Suprapubic skin (tissue), 4 donors: Measurements from ENCODE around the gene RAB3IP.

Experiments
- CTCF ChIP-seq, 2 donors: fragments of 200-600 bp in 1 of 2; fragments of 450-650 bp in 1 of 2; sonication (generic) in 1 of 2; IDR thresholded peaks; one replicate each; pipeline ENCODE4 v1.5.1; 2016 to 2019; ENCODE audit warnings: antibody characterized with exemption in 2 of 2, mild to moderate bottlenecking in 1 of 2, moderate library complexity in 1 of 2
- EP300 ChIP-seq: sonication (generic); formaldehyde crosslinking; IDR thresholded peaks from one replicate; pipeline ENCODE4 v1.6.1; 2017; ENCODE audit warnings: antibody characterized with exemption
- POLR2A ChIP-seq, 2 donors: fragments of 450-650 bp; IDR thresholded peaks; one replicate each; pipeline ENCODE4 v1.6.1; 2017; ENCODE audit warnings: antibody characterized with exemption in 2 of 2, mild to moderate bottlenecking in 2 of 2, moderate library complexity in 2 of 2
- POLR2AphosphoS5 ChIP-seq, 3 donors: sonication (generic); formaldehyde crosslinking; IDR thresholded peaks; one replicate each; pipeline ENCODE4 v1.6.1; 2017; ENCODE audit warnings: antibody characterized with exemption in 3 of 3

DNA sequence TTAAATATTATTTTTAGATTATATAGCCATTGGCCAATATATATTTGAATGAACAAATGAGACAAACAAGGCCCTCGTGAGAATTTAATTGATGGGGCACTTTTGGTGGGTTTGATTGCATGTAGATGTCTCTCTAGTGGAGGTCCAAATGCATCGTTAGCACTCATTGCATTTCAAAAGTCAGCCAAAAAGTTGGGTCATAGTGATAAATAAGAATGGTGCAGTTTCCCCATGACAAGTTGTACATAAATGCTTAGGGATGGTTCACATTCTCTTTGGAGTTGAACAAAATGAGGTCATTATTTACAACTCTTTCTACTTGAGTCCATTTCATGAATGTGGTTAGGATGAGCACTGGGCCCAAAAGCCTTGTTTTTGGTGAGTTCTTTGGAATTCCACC is 40.6 kb upstream of the RAB3IP start:
- TF ChIP-seq CTCF (IDR thresholded peaks at IDR 0.05) (no peak), EP300 (no peak), POLR2A (IDR thresholded peaks at IDR 0.05) (no peak), POLR2AphosphoS5 (IDR thresholded peaks at IDR 0.05) (no peak)
